NCI-H446 (cell line): Measurements from ENCODE around the gene PRDX2.

Experiments used
- DNase-seq, 2 experiments: peaks; one replicate each; lab custom pipeline; 2025; lab: John Stamatoyannopoulos, UW

Gene PRDX2

GRCh38 chr19:12752056-12752781, 49.4 kb downstream of the PRDX2 start:
- no peak for DNase-seq

DNA sequence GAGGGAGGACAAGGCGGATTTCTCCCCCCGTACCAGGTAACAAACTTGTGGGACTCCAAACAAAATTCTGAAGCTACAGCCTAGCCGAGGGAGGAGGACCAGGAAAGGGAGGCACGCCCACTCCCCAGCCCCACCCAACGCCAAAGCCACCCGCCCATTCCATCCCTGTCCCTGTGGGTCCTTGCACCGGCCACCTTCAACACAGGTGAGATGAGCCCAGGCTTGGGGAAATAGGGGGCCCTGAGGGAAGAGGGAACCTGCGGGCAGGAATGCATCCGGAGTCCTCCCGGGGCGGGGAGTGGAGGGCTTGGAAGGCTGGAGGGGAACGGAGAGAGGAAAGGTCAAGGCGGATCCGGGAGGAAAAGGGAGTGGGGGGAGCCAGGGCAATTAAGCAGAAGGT, 50.0 kb downstream of the PRDX2 start, which contains the start of gene BEST2:
TSS of gene BEST2 (plus strand) at position 157 of the 400 bp plus-strand sequence. CDS start 802 bp downstream, outside the sequence.
- DNase-seq, result no peak

GRCh38 chr19:12750851-12751250, 50.7 kb downstream of the PRDX2 start:
- DNase-seq, result no peak

DNA sequence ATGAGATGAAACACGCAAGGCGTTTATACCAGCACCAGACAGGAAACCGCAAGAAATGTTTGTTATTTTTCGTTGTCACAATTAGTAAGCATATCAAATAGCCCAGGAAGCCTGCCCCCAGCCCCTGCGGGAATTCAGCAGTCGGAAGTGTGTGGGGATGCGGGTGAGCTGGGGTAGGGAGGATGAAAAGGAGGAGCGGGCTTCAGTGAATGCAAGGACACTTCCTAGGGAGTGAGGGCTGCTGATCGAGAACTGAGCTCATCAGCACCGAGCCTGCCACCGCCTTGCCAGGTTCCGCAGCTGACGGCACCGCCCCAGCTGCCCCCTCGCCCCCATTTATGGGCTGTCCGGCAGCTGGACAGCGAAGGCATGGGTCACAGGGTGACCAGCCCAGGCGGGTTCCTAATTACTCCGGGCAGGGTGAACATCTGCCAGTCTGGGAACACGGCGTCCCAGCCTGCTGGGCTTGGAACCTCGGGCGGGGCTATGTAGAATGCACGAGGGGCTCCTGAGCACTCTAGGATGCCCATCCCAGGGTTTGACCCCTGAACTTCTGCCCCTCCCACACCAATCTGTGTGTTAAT, 51.6 kb downstream of the PRDX2 start:
- DNase-seq, result no peak

- no peak for DNase-seq
Observed at GRCh38 chr19:12748489-12748888, 53.1 kb downstream of the PRDX2 start.
